Neural cell (in vitro differentiated cells): ENCODE results near the gene SPATA12.

ENCODE experiments used
- EZH2 ChIP-seq: fragments of 200-600, 300-800 bp; shearing (Covaris generic), sonication (generic); IDR thresholded peaks from 2 replicates; pipeline ENCODE4 v1.6.1; 2014; ENCODE audit warnings: antibody characterized with exemption, low read length, borderline replicate concordance, mild to moderate bottlenecking; ENCODE audit not compliant: insufficient read depth, poor library complexity, severe bottlenecking
- TF ChIP-seq, protein P1 (sequence below): fragments of 450-650 bp; IDR thresholded peaks from 2 replicates; pipeline ENCODE4 v1.5.1; 2014; ENCODE audit warnings: antibody characterized with exemption, mild to moderate bottlenecking, moderate library complexity; ENCODE audit not compliant: poor library complexity, severe bottlenecking

DNA sequence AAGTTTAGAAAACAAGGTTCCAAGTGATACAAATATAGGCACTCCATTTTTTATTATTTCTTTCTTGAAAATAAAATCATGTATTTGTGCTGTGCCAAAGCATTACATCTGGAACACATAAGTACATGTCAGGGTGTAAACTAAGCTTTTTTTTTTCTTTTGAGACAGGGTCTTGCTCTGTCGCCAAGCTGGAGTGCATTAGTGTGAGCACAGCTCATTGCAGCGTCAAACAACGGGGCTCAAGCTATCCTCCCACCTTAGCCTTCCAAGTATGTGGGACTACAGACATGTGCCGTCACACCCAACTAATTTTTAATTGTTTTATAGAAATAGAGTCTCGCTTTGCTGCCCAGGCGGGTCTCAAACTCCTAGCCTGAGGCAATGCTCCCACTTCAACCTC lies 9.0 kb downstream of the SPATA12 start:
- TF ChIP-seq, protein P1, sequence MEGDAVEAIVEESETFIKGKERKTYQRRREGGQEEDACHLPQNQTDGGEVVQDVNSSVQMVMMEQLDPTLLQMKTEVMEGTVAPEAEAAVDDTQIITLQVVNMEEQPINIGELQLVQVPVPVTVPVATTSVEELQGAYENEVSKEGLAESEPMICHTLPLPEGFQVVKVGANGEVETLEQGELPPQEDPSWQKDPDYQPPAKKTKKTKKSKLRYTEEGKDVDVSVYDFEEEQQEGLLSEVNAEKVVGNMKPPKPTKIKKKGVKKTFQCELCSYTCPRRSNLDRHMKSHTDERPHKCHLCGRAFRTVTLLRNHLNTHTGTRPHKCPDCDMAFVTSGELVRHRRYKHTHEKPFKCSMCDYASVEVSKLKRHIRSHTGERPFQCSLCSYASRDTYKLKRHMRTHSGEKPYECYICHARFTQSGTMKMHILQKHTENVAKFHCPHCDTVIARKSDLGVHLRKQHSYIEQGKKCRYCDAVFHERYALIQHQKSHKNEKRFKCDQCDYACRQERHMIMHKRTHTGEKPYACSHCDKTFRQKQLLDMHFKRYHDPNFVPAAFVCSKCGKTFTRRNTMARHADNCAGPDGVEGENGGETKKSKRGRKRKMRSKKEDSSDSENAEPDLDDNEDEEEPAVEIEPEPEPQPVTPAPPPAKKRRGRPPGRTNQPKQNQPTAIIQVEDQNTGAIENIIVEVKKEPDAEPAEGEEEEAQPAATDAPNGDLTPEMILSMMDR, result no peak
- TF ChIP-seq EZH2, result no peak
